SK-N-SH (cell line): ENCODE data around the gene PPP2R3B. TPM values are rescaled to one million over a fixed set of nuclear protein-coding genes. Genes with fewer than 3 reads are reported as not detected.

Experiments
- CTCF ChIA-PET: fragments of 300-600, 350-600 bp; formaldehyde crosslinking; extraction: SDS; loops from one replicate; lab custom pipeline; 2021; lab: Yijun Ruan, JAX
- POLR2A ChIA-PET: fragments of 350-600 bp; sonication (Branson Sonifier 250); formaldehyde crosslinking; extraction: SDS; loops from one replicate; lab custom pipeline; 2020; ENCODE audit warnings: antibody characterized with exemption, inconsistent platforms; lab: Yijun Ruan, JAX
- DNase-seq: peaks from one replicate; pipeline ENCODE4 v3.0.0; 2012
- H2AFZ ChIP-seq: fragments of 200-600 bp; sonication (generic); 2 replicates; pipeline ENCODE4 v1.8.1; 2016; ENCODE audit warnings: antibody characterized with exemption, mild to moderate bottlenecking, low read depth
- H3F3A ChIP-seq: fragments of 200-600 bp; sonication (generic); replicated peaks from 2 replicates; pipeline ENCODE3; 2016; ENCODE audit warnings: antibody characterized with exemption, mild to moderate bottlenecking; ENCODE audit not compliant: insufficient read depth
- H3K27ac ChIP-seq, 2 experiments: fragments of 200-500 bp in 1 of 2; fragments of 200-600 bp in 1 of 2; sonication (Bioruptor generic) in 1 of 2; sonication (generic), shearing (Covaris generic) in 1 of 2; 2 replicates each; pipeline versions ENCODE4 v1.5.1 to v1.6.1; 2014 to 2016; ENCODE audit warnings: low read depth in 2 of 2, inconsistent platforms in 1 of 2, low read length in 1 of 2, mild to moderate bottlenecking in 1 of 2, mixed read lengths in 1 of 2
- H3K27me3 ChIP-seq: fragments of 200-600 bp; sonication (generic), shearing (Covaris generic); 2 replicates; pipeline ENCODE4 v1.6.1; 2016; ENCODE audit warnings: mixed run types; ENCODE audit not compliant: insufficient read depth
- H3K36me3 ChIP-seq, 2 experiments: fragments of 200-500 bp in 1 of 2; fragments of 200-600 bp in 1 of 2; sonication (Bioruptor generic) in 1 of 2; sonication (generic) in 1 of 2; replicated peaks in 1 of 2; 2 replicates each; pipeline versions ENCODE3 to v1.5.1; 2014 to 2016; ENCODE audit warnings: low read length in 1 of 2, mild to moderate bottlenecking in 1 of 2; ENCODE audit not compliant: insufficient read depth in 2 of 2, control insufficient read depth in 1 of 2
- H3K4me1 ChIP-seq, 2 experiments: fragments of 200-500 bp in 1 of 2; fragments of 200-600 bp in 1 of 2; sonication (Bioruptor generic) in 1 of 2; sonication (generic), shearing (Covaris generic) in 1 of 2; 2 replicates each; pipeline versions ENCODE4 v1.5.1 to v1.6.1; 2014 to 2016; ENCODE audit warnings: low read depth in 1 of 2, low read length in 1 of 2, mixed run types in 1 of 2; ENCODE audit not compliant: insufficient read depth in 2 of 2, control insufficient read depth in 1 of 2
- H3K4me2 ChIP-seq: fragments of 200-600 bp; sonication (generic), shearing (Covaris generic); 2 replicates; pipeline ENCODE4 v1.6.1; 2017; ENCODE audit warnings: mixed run types
- H3K4me3 ChIP-seq, 2 experiments: fragments of 200-500 bp in 1 of 2; fragments of 200-600 bp in 1 of 2; sonication (Bioruptor generic) in 1 of 2; sonication (generic), shearing (Covaris generic) in 1 of 2; 2 replicates each; pipeline versions ENCODE4 v1.5.1 to v1.8.1; 2014 to 2016; ENCODE audit warnings: low read depth in 2 of 2, inconsistent platforms in 1 of 2, low read length in 1 of 2, mild to moderate bottlenecking in 1 of 2, mixed read lengths in 1 of 2, moderate library complexity in 1 of 2
- H3K79me2 ChIP-seq: fragments of 200-600 bp; sonication (generic); 2 replicates; pipeline ENCODE4 v1.8.1; 2017; ENCODE audit warnings: mild to moderate bottlenecking; ENCODE audit not compliant: insufficient read depth
- H3K9ac ChIP-seq: fragments of 200-600 bp; sonication (generic); 2 replicates; pipeline ENCODE4 v1.6.1; 2017; ENCODE audit warnings: mixed run types
- H3K9me2 ChIP-seq: fragments of 200-600 bp; sonication (generic); 2 replicates; pipeline ENCODE4 v1.6.1; 2017; ENCODE audit warnings: mixed run types
- H3K9me3 ChIP-seq: fragments of 200-600 bp; sonication (generic); 2 replicates; pipeline ENCODE4 v1.6.1; 2017; ENCODE audit warnings: mixed run types, mild to moderate bottlenecking, moderate library complexity
- H4K20me1 ChIP-seq: fragments of 200-600 bp; sonication (generic); 2 replicates; pipeline ENCODE4 v1.6.1; 2017; ENCODE audit warnings: mild to moderate bottlenecking, mixed run types; ENCODE audit not compliant: insufficient read depth
- GABPA ChIP-seq: IDR thresholded peaks from 2 replicates; pipeline ENCODE4 v1.4.0; 2012; ENCODE audit warnings: low read depth, mild to moderate bottlenecking
- RAD21 ChIP-seq: IDR thresholded peaks from 2 replicates; pipeline ENCODE4 v1.6.1; 2012; ENCODE audit warnings: mild to moderate bottlenecking, low read length
- REST ChIP-seq: IDR thresholded peaks from 2 replicates; pipeline ENCODE4 v1.6.1; 2012; ENCODE audit warnings: mild to moderate bottlenecking, low read depth, low read length, moderate library complexity
- RFX5 ChIP-seq: IDR thresholded peaks from 2 replicates; pipeline ENCODE4 v1.6.1; 2012; ENCODE audit warnings: mild to moderate bottlenecking, improper control_type of control experiment, low read length
- SMC3 ChIP-seq: IDR thresholded peaks from 2 replicates; pipeline ENCODE4 v1.6.1; 2012; ENCODE audit warnings: low read depth, low read length, improper control_type of control experiment
- USF1 ChIP-seq: IDR thresholded peaks from 2 replicates; pipeline ENCODE4 v1.4.0; 2012; ENCODE audit warnings: low read depth, borderline replicate concordance
- WGBS: methylation state at CpG from one replicate; pipeline ENCODE4 v1.1.6; 2017; ENCODE audit warnings: low lambda C conversion rate; 5-methylcytosine and 5-hydroxymethylcytosine counted together
- polyA plus RNA-seq, 3 experiments: library from polyadenylated mRNA; depleted of rRNA; stranded (reverse); fragments of >200 nt; gene quantifications; 2 replicates each; pipeline ENCODE4 v1.2.3, GENCODE V29; 2012

PPP2R3B gene
- polyA plus RNA-seq, 1 of the 3 experiments (the other 2 are of a cell fraction) = 19.4 TPM

- Histone ChIP-seq H3K4me2 (no peak overlapping the region), H4K20me1 (no peaks in the 10 kb centered on the region), H3K9ac (no peak overlapping the region), H2AFZ (no peak overlapping the region), H3K27me3 (no peaks in the 10 kb centered on the region), H3K36me3 (peaks cover 8 to 19% of the 10 kb centered on the region in 2 experiments), H3K79me2 (0 out of 2 replicates have a peak, but pooled peaks cover 3% of the 10 kb centered on the region), H3K27ac (no peak overlapping the region), H3F3A (no peaks in the 10 kb centered on the region), H3K4me1 (no peaks in the 10 kb centered on the region), H3K9me2 (no peaks in the 10 kb centered on the region), H3K4me3 (no peak overlapping the region), H3K9me3 (no peaks in the 10 kb centered on the region)
- no peak for TF ChIP-seq RAD21
- TF ChIP-seq RFX5 = no peak
- no peak for TF ChIP-seq SMC3
- POLR2A ChIA-PET = no interaction called here
- no peak for DNase-seq
- WGBS = 97% methylated on average over 24 of the region's 29 CpGs
- CTCF ChIA-PET = no interaction called here
Observed at GRCh38 chrX:291411-291901, 95.3 kb downstream of the PPP2R3B start.

DNA sequence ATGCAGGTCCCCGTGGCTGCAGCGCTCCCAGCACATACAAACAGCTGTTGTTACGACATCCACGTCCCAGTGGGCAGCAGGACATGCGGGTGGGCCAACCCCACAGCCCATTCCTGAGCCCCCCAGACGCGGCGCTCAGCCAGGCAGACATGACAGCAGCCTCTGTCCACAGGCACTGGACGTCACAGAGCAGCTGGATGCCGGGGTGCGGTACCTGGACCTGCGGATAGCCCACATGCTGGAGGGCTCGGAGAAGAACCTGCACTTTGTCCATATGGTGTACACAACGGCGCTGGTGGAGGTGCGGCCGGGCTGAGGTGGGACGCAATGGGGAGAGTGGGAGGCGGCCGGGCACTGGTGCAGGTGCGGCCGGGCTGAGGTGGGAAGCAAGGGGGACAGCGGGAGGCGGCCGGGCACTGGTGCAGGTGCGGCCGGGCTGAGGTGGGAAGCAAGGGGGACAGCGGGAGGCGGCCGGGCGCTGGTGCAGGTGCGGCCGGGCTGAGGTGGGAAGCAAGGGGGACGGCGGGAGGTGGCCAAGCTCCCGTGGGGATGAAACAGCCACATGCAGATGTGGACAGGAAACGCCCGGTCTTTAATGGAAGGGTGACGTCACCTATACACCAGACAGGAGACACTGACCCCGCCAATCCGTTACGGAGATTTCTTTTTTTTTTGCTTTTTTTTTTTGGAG, 96.1 kb downstream of the PPP2R3B start:
- Histone ChIP-seq H3K4me2 (no peak overlapping the region), H3K36me3 (peaks cover 8 to 17% of the 10 kb centered on the region in 2 experiments), H3K27ac (no peak overlapping the region), H3F3A (no peaks in the 10 kb centered on the region), H3K4me3 (no peak overlapping the region), H3K4me1 (no peaks in the 10 kb centered on the region), H3K79me2 (0 out of 2 replicates have a peak, but pooled peaks cover 3% of the 10 kb centered on the region), H4K20me1 (no peaks in the 10 kb centered on the region), H3K27me3 (no peaks in the 10 kb centered on the region), H3K9me2 (no peaks in the 10 kb centered on the region), H3K9me3 (no peaks in the 10 kb centered on the region), H3K9ac (no peak overlapping the region), H2AFZ (no peak overlapping the region)
- no peak for TF ChIP-seq USF1
- TF ChIP-seq REST = no peak
- TF ChIP-seq RFX5 = no peak
- TF ChIP-seq GABPA = no peak
- WGBS = 92% methylated on average over 25 of the region's 42 CpGs
- ChIA-PET CTCF (no interaction called here), POLR2A (no interaction called here)
- DNase-seq = no peak
